Calu3 (cell line): Measurements from ENCODE around the gene ZNF213. TPM values are rescaled to one million over a fixed set of nuclear protein-coding genes. Genes with fewer than 3 reads are reported as not detected.
A peak's percentile ranks its signal among the peaks of the same experiment; 100 is the strongest.

Source experiments
- BruUV-seq: library from RNA; stranded (reverse); fragments of 400-500 nt; replicated peaks from 2 replicates; lab custom pipeline; 2021; lab: Mats Ljungman, UMichigan
- CTCF ChIA-PET: fragments of 300-600 bp; sonication (Branson Sonifier 250); formaldehyde crosslinking; loops from one replicate; lab custom pipeline; 2022; ENCODE audit warnings: antibody characterized with exemption; lab: Charles Lee
- DNase-seq: peaks from one replicate; pipeline ENCODE4 v3.0.0; 2022
- H3K27ac Mint-ChIP-seq: one replicate; pipeline ENCODE4 v1.8.0; 2022; ENCODE audit warnings: mixed read lengths; ENCODE audit not compliant: unreplicated experiment
- H3K27me3 Mint-ChIP-seq: one replicate; pipeline ENCODE4 v1.8.0; 2022; ENCODE audit warnings: mixed read lengths; ENCODE audit not compliant: unreplicated experiment
- H3K36me3 Mint-ChIP-seq: one replicate; pipeline ENCODE4 v1.8.0; 2022; ENCODE audit warnings: mild to moderate bottlenecking, moderate library complexity, mixed read lengths; ENCODE audit not compliant: insufficient read depth, unreplicated experiment
- H3K4me1 Mint-ChIP-seq: one replicate; pipeline ENCODE4 v1.8.0; 2022; ENCODE audit warnings: mild to moderate bottlenecking, low read depth, mixed read lengths; ENCODE audit not compliant: unreplicated experiment
- H3K4me3 Mint-ChIP-seq: one replicate; pipeline ENCODE4 v1.8.0; 2022; ENCODE audit warnings: mild to moderate bottlenecking, low read depth, moderate library complexity, mixed read lengths; ENCODE audit not compliant: unreplicated experiment
- H3K9me3 Mint-ChIP-seq: one replicate; pipeline ENCODE4 v1.8.0; 2022; ENCODE audit warnings: low read depth, mixed read lengths; ENCODE audit not compliant: unreplicated experiment
- CTCF ChIP-seq: fragments of 200-600 bp; IDR thresholded peaks from one replicate; pipeline ENCODE4 v1.8.0; 2022; ENCODE audit warnings: antibody characterized with exemption; ENCODE audit not compliant: unreplicated experiment
- intact Hi-C: fragments of 100-400 bp; cut with micrococcal nuclease; formaldehyde crosslinking; loops from one replicate; pipeline ENCODE4 v1.10.0; 2022; ENCODE audit not compliant: unreplicated experiment
- total RNA-seq: library from RNA; stranded (reverse); gene quantifications from 2 replicates; pipeline ENCODE4 v1.2.3, GENCODE V29; 2022

ZNF213 gene
- total RNA-seq, 1 experiment from 2014 or later, result 11.8 TPM

DNA sequence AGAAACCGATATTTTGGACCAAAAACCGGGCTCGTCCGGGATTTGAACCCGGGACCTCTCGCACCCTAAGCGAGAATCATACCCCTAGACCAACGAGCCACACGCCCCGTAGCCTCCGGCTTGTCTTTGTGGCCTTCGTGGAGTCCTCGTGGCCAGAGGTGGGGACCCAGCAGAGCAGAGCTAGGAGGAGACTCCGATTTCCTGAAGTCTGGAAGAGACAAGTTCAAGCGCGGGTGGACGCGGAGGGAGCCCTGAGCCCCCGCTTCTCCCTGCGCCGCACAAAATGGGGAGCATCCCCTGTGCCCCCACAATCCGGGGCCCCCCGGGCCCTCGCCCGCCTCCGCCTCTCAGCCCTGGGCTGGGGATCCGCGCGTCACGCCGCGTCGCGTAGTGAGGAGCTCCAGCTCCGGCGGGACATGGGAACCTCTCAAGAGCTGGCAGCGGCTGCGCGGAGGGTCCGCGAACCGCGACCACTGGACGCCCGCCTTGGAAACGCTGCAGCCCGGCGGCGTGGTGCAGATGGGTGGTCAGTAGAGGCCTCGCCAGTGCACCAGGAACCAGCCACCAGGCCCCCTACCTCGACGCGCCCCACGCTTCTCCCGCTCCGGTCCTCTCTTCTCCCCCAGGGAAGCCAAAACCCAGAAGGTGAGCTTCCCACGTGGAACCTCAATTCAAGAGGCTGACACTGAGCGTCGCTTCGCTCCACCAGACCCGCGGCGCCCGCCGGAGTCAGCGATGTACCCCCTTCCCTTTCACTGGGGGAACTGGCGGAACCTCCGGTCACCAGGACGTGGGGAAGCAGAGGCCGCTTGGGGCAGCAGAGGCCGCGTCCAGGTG is 48.0 kb downstream of the ZNF213 start:
- TF ChIP-seq CTCF, result peak; percentile 63
- Mint-ChIP-seq H3K9me3 (peaks cover 2% of the 10 kb centered on the region), H3K27me3 (peaks cover 86% of the 10 kb centered on the region), H3K4me1 (peaks cover 32% of the 10 kb centered on the region), H3K27ac (peak overlapping the region; percentile 100), H3K4me3 (peak overlapping the region; percentile 81), H3K36me3 (peaks cover 39% of the 10 kb centered on the region)
- no TSS peak for BruUV-seq
- DNase-seq, result peak; percentile 88
- intact Hi-C loops, result loop anchor here (10.0 kb wide), 1 partner anchor 322 kb away; the partner anchor contains the start of gene CLUAP1
- CTCF ChIA-PET, result interaction anchor here (0.6 to 1.3 kb wide), 5 partner anchors 14 to 342 kb away, joined by 3 to 9 read pairs (median 4); no protein-coding TSS in a partner anchor

DNA sequence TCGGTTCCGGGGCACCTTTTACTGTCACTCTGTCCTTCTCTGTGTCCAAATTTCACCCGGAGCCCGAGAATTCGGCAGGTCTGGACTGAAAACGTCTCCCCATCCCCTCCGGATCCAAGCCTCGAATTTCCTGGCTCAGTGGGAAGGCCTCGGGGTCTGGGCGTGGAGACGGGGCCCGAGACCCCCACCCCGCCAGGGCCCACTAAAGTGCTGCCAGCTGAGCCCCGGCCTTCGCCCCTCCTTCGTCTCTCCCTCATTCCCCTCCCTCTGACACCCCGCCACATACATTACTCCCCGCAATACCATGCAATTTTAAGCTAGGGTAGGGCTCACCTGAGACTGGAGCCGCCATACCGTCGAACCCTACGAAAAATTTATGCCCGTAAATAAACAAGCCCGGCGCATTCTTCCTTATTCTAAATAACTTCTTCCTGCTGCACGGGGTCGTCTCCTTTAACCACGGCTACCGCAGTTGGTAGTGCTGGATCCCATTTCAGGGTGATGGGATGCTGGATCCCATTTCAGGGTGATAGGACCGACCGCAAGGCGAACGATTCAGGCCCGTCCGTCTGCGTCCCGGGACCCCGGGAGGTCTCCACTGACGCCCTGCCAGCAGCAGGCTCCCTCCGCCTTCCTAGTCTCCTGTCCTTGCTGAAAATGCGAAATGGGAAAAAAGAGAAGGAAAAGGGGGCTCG is 48.8 kb downstream of the ZNF213 start:
- BruUV-seq, result no TSS peak
- H3K27me3 Mint-ChIP-seq, result peaks cover 84% of the 10 kb centered on the region
- H3K4me3 Mint-ChIP-seq, result peak overlapping the region; percentile 81
- peaks cover 2% of the 10 kb centered on the region for H3K9me3 Mint-ChIP-seq
- intact Hi-C loops, result loop anchor here (10.0 kb wide), 1 partner anchor 321 kb away; the partner anchor contains the start of gene CLUAP1
- peaks cover 46% of the 10 kb centered on the region for H3K36me3 Mint-ChIP-seq
- no peak for DNase-seq
- no peak for TF ChIP-seq CTCF
- peaks cover 38% of the 10 kb centered on the region for H3K4me1 Mint-ChIP-seq
- peak overlapping the region; percentile 100 for H3K27ac Mint-ChIP-seq
- CTCF ChIA-PET, result interaction anchor here (0.6 to 1.3 kb wide), 3 partner anchors 14 to 25 kb away, joined by 3 to 7 read pairs (median 4); no protein-coding TSS in a partner anchor

GRCh38 chr16:3186946-3187690 is 52.3 kb downstream of the ZNF213 start:
- peaks cover 73% of the 10 kb centered on the region for H3K27me3 Mint-ChIP-seq
- no TSS peak for BruUV-seq
- CTCF ChIA-PET, result interaction anchor here (0.6 to 1.7 kb wide), 3 partner anchors 29 to 305 kb away, joined by 3 read pairs; no protein-coding TSS in a partner anchor

More at GRCh38 chr16:3186946-3187690, 52.3 kb downstream of the ZNF213 start:
- no peak for DNase-seq
- no peak for TF ChIP-seq CTCF
- peak overlapping the region; percentile 95 for H3K27ac Mint-ChIP-seq
- peaks cover 65% of the 10 kb centered on the region for H3K36me3 Mint-ChIP-seq
- H3K4me3 Mint-ChIP-seq, result peak overlapping the region; percentile 84
- peaks cover 47% of the 10 kb centered on the region for H3K4me1 Mint-ChIP-seq
- intact Hi-C loops, result loop anchor here (10.0 kb wide), 1 partner anchor 318 kb away; the partner anchor contains the start of gene CLUAP1
- peaks cover 2% of the 10 kb centered on the region for H3K9me3 Mint-ChIP-seq
